Measurements from ENCODE around the gene FOXA3.

The FOXA3 gene

DNA sequence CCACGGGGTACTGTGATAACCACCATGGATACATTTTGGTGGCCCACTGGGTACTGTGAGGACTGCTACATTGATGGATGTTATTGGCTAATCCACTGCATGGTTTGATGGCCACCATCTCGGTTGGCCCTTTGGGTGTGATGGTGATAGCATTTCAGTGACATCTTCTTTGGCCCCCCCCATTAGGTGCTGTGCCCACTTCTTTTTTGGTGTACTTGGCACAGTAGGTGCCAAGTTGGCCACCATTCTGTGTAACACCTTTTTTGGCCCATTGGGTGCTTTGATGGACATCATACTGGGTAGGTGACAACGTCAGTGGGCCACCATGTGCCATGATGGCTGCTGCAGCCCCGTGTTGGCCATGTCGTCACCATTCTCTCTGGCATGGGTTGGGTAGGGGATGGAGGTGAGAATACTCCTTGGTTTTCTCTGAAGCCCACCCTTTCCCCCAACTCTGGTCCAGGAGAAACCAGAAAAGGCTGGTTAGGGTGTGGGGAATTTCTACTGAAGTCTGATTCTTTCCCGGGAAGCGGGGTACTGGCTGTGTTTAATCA lies 9.2 kb downstream of the FOXA3 start:
- DNase-seq (ENCODE audit: low read depth in 2 of 2): no peak

GRCh38 chr19:45874620-45874966 lies 10.5 kb downstream of the FOXA3 start:
- DNase-seq (ENCODE audit: low read depth in 2 of 2): no peak

DNA sequence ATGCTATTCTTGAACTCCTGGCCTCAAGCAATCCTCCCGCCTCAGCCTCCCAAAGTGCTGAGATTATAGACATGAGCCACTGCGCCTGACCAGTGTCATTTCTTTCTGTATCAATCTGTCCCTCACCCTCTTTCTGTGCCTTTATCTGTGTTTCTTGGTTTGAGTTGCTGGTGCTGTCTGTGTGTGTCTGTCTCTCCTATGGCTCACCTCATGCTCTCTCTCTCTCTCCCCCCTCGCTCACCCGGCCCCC lies 12.0 kb downstream of the FOXA3 start:
- no peak for DNase-seq (ENCODE audit: low read depth in 2 of 2)

- DNase-seq (ENCODE audit: low read depth in 2 of 2): no peak
These were observed 12.5 kb downstream of the FOXA3 start for GRCh38 chr19:45876411-45877197.

DNA sequence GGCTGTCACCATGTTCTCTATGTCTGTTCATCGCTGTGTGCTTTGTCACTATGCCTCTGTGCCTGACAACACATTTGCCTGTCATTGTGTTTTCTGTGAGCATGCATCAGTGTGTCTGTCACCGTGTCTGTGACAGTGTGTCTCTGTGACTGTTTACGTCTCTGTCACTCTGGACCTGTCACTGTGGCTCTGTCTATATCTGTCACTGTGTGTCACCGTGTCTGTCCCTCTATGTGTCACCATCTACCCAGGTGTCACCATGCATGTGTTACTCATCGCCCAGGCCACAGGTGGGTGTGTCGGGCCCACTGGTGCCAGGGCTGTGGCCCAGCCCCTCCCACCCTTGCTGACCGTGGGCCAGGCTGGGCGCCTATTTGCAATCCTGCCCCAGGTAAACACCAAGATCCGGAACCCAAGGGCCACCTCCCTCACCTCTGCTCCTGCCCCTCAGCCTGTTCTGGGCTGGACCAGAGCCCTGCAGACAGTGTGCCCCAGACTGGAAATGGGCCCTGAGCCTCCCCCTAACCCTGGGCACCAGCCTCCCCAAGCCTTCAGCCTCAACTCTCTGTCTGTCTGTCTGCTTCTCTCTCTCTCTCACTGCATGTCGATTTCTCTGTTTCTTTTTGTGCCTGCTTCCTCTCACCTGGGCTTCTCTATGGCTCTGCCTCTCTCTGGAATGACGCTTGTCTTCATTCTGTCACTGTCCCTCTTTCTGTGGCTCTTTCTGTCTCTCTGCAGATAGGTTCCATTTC lies 14.1 kb downstream of the FOXA3 start:
- DNase-seq (ENCODE audit: low read depth in 2 of 2): no peak

DNA sequence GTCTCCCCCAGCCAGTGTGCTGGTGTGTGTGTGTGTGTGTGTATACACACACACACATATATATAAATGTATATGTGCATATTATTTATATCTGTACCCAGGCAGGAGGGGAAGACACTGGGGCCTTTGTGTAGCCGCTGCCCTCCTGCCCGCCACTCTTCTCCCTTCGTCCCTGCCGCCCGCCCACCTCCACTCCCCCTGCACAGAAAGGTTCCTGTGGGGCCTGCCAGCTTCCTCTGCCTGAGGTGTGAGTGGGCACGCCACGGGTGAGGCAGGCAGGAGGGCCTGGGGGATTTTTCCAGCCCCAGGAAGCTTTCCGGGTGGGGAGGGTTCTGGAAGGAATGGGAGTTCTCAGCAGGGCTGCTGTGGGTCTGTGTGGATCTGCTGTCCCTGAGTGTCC lies 14.9 kb downstream of the FOXA3 start:
- no peak for DNase-seq (ENCODE audit: low read depth in 2 of 2)

- no peak for DNase-seq (ENCODE audit: low read depth in 2 of 2)
These were observed 15.8 kb downstream of the FOXA3 start for GRCh38 chr19:45879971-45880370.

- no peak for DNase-seq (ENCODE audit: low read depth in 2 of 2)
These were observed 17.2 kb downstream of the FOXA3 start for GRCh38 chr19:45881082-45881908.

- DNase-seq (ENCODE audit: low read depth in 2 of 2): no peak
These were observed 17.9 kb downstream of the FOXA3 start for GRCh38 chr19:45881909-45882528.

DNA sequence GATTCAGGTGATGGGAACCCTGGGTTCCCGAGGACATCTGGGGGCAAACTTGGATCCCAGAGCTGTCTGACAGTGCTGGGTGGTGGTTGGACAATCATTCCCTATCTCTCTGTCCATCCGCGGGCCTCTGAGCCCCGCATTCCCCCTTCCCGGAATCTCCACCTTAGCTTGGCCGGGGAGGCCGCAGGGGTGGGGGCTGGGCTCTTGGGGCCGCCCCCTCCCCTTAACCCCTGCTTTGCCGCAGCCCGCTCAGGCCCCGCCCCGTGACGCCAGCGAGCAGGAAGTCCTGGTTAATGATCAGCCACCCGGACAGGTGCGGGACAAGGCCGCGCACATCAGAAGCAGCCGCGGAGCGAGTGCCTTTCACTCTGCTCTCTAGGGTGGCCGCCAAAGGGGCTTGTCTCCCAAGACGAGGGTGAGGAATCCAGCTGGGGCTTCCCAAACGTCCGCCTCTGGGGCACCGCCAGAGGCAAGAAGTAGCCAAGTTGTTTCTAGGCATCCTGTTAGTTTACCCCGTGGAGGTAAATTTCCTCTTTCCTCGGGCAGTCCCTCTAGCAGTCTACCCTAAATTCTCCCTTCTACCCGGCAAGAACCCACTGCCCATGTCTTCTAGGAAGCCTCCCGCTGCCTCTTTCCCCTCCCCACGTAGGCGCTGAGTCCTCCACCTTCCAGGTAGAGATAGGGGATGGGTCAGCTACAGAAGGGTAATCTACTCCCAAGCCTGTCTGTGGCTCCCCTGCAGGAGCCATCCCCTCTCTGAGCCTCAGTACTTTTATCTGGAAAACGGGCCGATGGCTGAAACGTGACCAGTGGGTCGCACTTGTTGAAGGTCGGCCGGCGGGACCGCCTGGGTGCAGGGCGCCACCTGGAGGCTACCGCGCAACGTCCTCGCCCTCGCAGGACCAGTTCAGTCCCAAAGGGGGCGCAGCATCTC lies 18.8 kb downstream of the FOXA3 start:
- peak; percentile 62 to 69 for DNase-seq (ENCODE audit: low read depth in 2 of 2)

DNA sequence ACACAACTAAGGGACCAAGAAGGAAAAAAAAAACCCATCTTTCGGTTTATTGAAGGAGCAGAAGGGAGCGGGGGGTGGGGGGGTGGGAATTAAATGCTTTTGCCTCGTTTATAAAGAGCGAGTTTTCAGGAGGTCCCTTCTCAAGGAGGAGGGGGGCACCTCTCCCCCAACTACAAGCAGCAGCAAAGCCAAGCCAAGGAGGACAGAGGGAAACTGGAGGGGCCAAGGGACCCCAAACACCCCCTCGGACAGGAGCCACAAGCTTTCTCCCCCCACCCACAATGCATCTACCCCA lies 19.4 kb downstream of the FOXA3 start:
- DNase-seq (ENCODE audit: low read depth in 2 of 2): no peak

- DNase-seq (ENCODE audit: low read depth in 2 of 2): no peak
These were observed 20.0 kb downstream of the FOXA3 start for GRCh38 chr19:45883881-45884681.

DNA sequence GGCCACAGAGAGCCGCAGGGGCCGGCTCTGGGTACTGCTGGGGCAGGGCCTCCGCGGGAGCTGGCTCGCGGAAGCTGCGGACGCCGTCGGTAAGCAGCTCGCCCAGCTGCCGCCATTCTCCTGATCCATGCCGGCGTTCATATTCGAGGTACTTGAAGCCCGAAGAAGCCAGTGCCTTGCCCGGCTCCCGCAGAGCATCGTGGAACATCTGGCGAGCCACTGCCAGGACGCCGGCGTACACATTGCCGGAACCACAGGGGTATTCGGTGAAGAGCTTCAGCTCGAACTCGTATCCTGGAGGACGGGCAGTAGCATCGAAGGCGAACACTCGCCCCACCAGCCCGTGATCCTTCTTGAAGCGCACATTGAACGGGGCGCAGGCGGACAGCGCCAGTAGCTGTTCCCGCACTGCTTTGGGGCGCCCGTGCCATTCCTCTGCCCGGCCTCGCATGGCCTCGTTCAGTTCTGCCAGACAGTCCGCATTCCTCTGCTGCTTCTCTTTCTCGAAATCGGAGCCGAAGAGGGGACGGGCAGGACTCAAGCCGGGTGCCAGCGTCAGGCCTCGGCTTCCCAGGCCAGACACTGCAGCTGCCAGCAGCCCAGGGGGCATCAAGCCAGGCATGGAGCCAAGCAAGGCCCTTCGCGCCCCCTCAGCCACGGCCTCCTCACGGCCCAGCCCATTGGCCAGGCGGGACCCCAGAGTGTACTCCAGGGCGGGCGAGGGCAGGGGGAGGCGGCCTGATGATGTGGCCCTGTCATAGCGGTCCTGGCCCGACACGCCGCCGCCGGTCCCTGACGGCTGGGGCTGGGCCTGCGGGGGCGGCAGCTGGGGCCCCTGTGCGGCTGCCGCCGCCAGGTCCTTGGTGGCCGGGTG lies 20.8 kb downstream of the FOXA3 start:
- DNase-seq (ENCODE audit: low read depth in 2 of 2): no peak

DNA sequence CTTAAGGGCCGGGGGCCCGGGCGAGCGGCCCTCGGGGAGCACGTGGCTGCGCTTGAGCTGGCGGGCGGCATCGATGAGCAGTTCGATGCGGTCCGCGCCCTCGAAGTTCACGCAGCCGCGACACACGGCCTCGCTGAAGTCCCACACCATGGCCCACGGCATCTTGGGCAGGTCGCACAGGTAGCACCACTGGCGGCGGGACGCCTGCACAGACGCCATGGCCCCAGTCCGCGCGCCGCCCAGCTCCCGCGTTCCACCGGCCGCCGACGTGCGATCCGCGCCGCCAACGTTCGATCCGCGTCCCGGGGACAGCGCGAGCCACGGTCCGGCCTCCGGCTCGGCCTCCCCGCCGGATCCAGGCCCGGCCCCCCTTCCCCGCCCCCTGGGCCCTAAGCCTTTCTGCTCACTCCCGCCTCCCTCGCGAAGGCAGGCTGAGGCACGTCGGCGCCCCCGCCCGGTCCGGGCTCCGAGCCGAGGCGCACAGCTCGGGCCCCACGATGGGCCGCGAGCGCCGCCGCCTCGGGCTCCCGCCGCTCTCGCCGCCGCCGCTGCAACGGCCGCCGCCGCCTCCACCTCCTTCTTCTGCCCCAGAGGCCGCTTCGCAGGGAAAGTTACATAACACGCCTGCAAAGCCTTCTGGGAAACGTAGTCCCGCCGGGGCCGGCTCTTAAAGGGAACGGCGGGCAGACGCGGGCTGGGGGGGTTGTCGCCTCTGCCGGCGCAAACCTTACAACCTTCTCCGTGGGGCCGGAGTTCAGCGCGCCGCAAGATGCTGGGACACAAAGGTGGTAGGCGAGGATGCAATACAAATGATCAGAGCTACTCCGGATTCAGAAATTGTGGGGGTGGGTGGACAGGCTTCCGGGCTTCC lies 21.7 kb downstream of the FOXA3 start, which contains the start of gene IRF2BP1:
IRF2BP1 (minus strand) TSS at position 586 of the 871 bp plus-strand sequence; CDS start at position 219, 367 bp downstream.
- DNase-seq (ENCODE audit: low read depth in 2 of 2): peak; percentile 77 to 78

DNA sequence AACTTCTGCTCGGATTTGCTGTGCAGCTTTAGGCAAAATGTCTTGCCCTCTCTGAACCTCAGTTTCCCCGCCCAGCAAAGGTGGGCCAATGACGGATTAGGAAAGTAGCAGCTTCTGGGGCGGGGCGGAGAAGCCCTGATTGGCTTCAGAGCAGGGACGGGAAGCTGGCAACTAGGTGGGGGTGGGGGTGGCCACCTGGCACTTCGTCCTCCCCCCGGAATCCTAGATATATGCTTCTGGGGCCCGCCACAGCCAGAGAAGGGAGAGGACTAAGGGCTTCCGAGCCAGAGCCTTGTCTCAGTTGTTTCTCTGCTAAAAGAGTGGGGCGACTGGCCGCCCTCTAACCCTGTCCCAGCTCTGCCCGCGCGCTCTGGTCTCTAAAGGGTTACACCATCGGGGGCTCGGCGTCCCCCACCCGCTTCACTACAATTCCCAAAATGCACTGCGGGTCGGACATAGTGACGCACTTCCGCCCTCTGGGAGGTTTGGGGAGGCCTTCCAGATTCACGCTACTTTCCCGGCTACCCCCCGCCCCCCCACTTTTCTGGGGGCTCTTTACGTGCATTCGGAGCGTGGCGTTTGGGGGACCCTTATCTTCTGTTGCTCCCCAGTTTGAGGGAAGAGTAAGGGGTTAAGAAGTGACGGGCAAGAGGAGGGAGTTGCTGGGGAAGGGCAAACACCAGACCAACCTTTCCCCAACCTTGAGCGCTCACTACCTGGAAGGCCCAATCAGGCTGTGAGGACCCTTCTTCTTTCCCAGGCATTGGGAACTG lies 22.5 kb downstream of the FOXA3 start:
- peak; percentile 73 to 79 for DNase-seq (ENCODE audit: low read depth in 2 of 2)

- no peak for DNase-seq (ENCODE audit: low read depth in 2 of 2)
These were observed 23.1 kb downstream of the FOXA3 start for GRCh38 chr19:45887200-45887710.
